A673 (cell line): ENCODE data around the gene ENAH.
"Not testable (repeated sequence)": the region's sequence is repeated elsewhere in the genome, so short reads cannot be mapped to it uniquely, and the experiment has no call there.

ENCODE experiments used
- CTCF ChIP-seq: fragments of 300-800, 200-600 bp; sonication (generic); conservative IDR thresholded peaks from 2 replicates; pipeline ENCODE4 v1.5.1; 2017; ENCODE audit warnings: low read depth, mild to moderate bottlenecking, antibody characterized with exemption, low read length, moderate library complexity, mixed read lengths
- EZH2 ChIP-seq: fragments of 200-600 bp; sonication (generic); IDR thresholded peaks from 2 replicates; pipeline ENCODE4 v1.6.1; 2017; ENCODE audit warnings: borderline replicate concordance, low read depth, mild to moderate bottlenecking, mixed read lengths, antibody characterized with exemption, low read length; ENCODE audit not compliant: poor library complexity, severe bottlenecking

DNA sequence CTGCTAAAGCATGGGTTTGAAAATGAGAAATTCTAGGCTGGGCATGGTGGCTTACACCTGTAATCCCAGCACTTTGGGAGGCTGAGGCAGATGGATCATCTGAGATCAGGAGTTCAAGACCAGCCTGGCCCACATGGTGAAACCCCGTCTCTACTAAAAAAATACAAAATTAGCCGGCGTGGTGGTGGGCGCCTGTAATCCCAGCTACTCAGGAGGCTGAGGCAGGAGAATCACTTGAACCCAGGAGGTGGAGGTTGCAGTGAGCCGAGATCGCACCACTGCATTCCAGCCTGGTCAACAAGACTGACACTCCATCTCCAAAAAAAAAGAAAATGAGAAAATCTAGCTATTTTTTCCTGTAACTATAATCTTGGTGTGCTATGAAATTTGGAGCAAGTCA, 40.8 kb upstream of the ENAH start:
- TF ChIP-seq CTCF, EZH2: not testable (repeated sequence)
